OCI-LY7 (cell line): ENCODE data around the gene LDLRAD4. TPM values are rescaled to one million over a fixed set of nuclear protein-coding genes. Genes with fewer than 3 reads are reported as not detected.

ENCODE experiments used
- BruUV-seq: library from RNA; stranded (reverse); fragments of 400-500 nt; replicated peaks from 2 replicates; lab custom pipeline; 2021; lab: Mats Ljungman, UMichigan
- CTCF ChIA-PET: fragments of 300-600 bp; sonication (Branson Sonifier 250); formaldehyde crosslinking; loops from one replicate; lab custom pipeline; 2022; ENCODE audit warnings: antibody characterized with exemption; ENCODE audit not compliant: unreplicated experiment; lab: Charles Lee
- POLR2A ChIA-PET: fragments of 300-600 bp; sonication (Branson Sonifier 250); formaldehyde crosslinking; loops from one replicate; lab custom pipeline; 2022; ENCODE audit warnings: antibody characterized with exemption; lab: Charles Lee
- DNase-seq: peaks from one replicate; pipeline ENCODE4 v3.0.0-alpha.2; 2015; ENCODE audit warnings: low spot score
- H2AFZ ChIP-seq: fragments of 200-600 bp; sonication (generic), shearing (Covaris generic); 2 replicates; pipeline ENCODE4 v1.6.1; 2014; ENCODE audit warnings: mild to moderate bottlenecking, antibody characterized with exemption, low read length, moderate library complexity
- H3K27ac ChIP-seq: fragments of 200-600 bp; sonication (generic); 2 replicates; pipeline ENCODE4 v1.5.1; 2014; ENCODE audit warnings: mixed run types, low read depth, mild to moderate bottlenecking, moderate library complexity, low read length, inconsistent platforms; ENCODE audit not compliant: poor library complexity, severe bottlenecking
- H3K36me3 ChIP-seq: fragments of 200-600 bp; sonication (generic); 2 replicates; pipeline ENCODE4 v1.6.1; 2014; ENCODE audit warnings: mild to moderate bottlenecking, antibody characterized with exemption, low read length, moderate library complexity, mixed read lengths; ENCODE audit not compliant: insufficient read depth
- H3K4me1 ChIP-seq: fragments of 200-600 bp; sonication (generic); 2 replicates; pipeline ENCODE4 v1.5.1; 2014; ENCODE audit warnings: mild to moderate bottlenecking, low read length; ENCODE audit not compliant: insufficient read depth, poor library complexity, severe bottlenecking
- H3K4me2 ChIP-seq: fragments of 200-600 bp; sonication (generic); 2 replicates; pipeline ENCODE4 v1.6.1; 2014; ENCODE audit warnings: mild to moderate bottlenecking, low read length
- H3K4me3 ChIP-seq: fragments of 200-600 bp; sonication (generic); 2 replicates; pipeline ENCODE4 v1.5.1; 2014; ENCODE audit warnings: mild to moderate bottlenecking, low read depth, low read length; ENCODE audit not compliant: poor library complexity, severe bottlenecking
- H3K79me2 ChIP-seq: fragments of 200-600 bp; sonication (generic); 2 replicates; pipeline ENCODE4 v1.6.1; 2016; ENCODE audit warnings: low read depth, mild to moderate bottlenecking, low read length, moderate library complexity, mixed read lengths; ENCODE audit not compliant: insufficient read depth
- H3K9me2 ChIP-seq: fragments of 200-600 bp; sonication (generic); 2 replicates; pipeline ENCODE4 v1.6.1; 2016; ENCODE audit warnings: mild to moderate bottlenecking, low read length, mixed read lengths; ENCODE audit not compliant: insufficient read depth
- H3K9me3 ChIP-seq: fragments of 200-600 bp; sonication (generic); 2 replicates; pipeline ENCODE4 v1.6.1; 2014; ENCODE audit warnings: mild to moderate bottlenecking, mixed run types, low read length, mixed read lengths
- H4K20me1 ChIP-seq: fragments of 200-600 bp; sonication (generic); 2 replicates; pipeline ENCODE4 v1.6.1; 2014; ENCODE audit warnings: mild to moderate bottlenecking, antibody characterized with exemption, low read length, moderate library complexity, mixed read lengths; ENCODE audit not compliant: insufficient read depth
- CTCF ChIP-seq: fragments of 200-600 bp; sonication (generic); conservative IDR thresholded peaks from 2 replicates; pipeline ENCODE4 v1.5.1; 2014; ENCODE audit warnings: mild to moderate bottlenecking, antibody characterized with exemption, low read length, moderate library complexity, mixed read lengths
- EZH2phosphoT487 ChIP-seq: fragments of 200-600 bp; sonication (generic); IDR thresholded peaks from 2 replicates; pipeline ENCODE4 v1.6.1; 2018; ENCODE audit warnings: low read depth, borderline replicate concordance, mild to moderate bottlenecking, mixed run types, antibody characterized with exemption, low read length, moderate library complexity, mixed read lengths
- intact Hi-C: fragments of 100-400 bp; cut with micrococcal nuclease; formaldehyde crosslinking; loops from one replicate; pipeline ENCODE4 v1.10.0; 2022; ENCODE audit not compliant: unreplicated experiment
- total RNA-seq, 2 experiments: library from RNA; depleted of rRNA in 1 of 2; stranded (reverse); fragments of >200 nt in 1 of 2; shearing (Covaris generic) in 1 of 2; gene quantifications; 2 replicates each; pipeline ENCODE4 v1.2.3, GENCODE V29; 2014 to 2022

Gene LDLRAD4
- total RNA-seq, 2 experiments from 2014 or later = 26.2 to 43.8 TPM

DNA sequence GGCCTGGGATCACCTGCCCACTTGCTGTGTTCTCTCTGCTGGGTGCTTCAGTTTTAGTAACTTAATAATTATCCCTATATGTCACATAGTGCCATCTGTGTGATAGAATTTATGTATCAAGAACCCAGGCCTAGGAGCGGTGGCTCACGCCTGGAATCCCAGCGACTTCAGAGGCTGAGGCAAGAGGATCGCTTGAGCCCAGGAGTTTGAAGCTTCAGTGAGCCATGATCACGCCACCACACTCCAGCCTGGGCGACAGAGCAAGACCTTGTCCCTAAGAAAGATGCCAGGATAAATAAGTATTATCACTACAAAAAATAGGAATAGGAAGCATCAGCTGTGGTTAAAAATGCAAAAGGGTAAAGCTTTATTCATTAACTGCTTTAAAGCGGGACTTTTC lies 267.0 kb downstream of the LDLRAD4 start:
- H3K36me3 ChIP-seq = no peaks in the 10 kb centered on the region
- H2AFZ ChIP-seq = no peak overlapping the region
- no peak for DNase-seq
- TF ChIP-seq EZH2phosphoT487 (no peak), CTCF (no peak)
- POLR2A ChIA-PET = interaction anchor here (0.6 kb wide), 1 partner anchor 408 kb away, joined by 3 read pairs; no protein-coding TSS in a partner anchor
- no peak overlapping the region for H3K4me3 ChIP-seq
- no peaks in the 10 kb centered on the region for H3K9me3 ChIP-seq
- intact Hi-C loops = no loop called here
- no peaks in the 10 kb centered on the region for H3K79me2 ChIP-seq
- CTCF ChIA-PET = no interaction called here
- H3K4me2 ChIP-seq = no peak overlapping the region
- H3K4me1 ChIP-seq = no peaks in the 10 kb centered on the region
- H3K27ac ChIP-seq = no peak overlapping the region
- no peaks in the 10 kb centered on the region; the same call in 1 of the 2 replicates for H4K20me1 ChIP-seq
- H3K9me2 ChIP-seq = no peaks in the 10 kb centered on the region
- BruUV-seq = no TSS peak

DNA sequence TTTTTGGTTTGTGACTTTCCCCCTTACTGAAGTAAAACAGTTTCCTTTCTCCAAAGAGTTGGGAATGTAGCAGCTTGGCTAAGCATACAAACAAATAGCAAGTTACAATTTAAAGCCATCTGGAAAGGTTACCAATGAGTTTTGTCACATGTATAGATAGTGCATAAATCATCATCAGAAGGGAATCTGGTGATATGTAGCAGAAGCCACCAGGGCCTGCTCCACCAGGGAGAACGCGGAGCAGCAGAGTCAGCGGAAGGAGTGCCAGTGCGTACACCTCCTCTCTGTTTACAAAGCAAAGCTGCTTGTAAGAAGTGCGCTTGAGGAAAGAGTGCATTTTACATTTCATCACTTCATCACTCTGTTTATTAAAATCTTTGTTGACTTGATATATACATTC lies 267.7 kb downstream of the LDLRAD4 start:
- no peaks in the 10 kb centered on the region for H3K9me2 ChIP-seq
- H3K4me2 ChIP-seq = no peak overlapping the region
- no peaks in the 10 kb centered on the region for H3K9me3 ChIP-seq
- TF ChIP-seq CTCF (no peak), EZH2phosphoT487 (no peak)
- no TSS peak for BruUV-seq
- no peak for DNase-seq
- intact Hi-C loops = no loop called here
- H3K4me1 ChIP-seq = no peaks in the 10 kb centered on the region
- H3K79me2 ChIP-seq = no peaks in the 10 kb centered on the region
- no peak overlapping the region for H2AFZ ChIP-seq
- H4K20me1 ChIP-seq = no peaks in the 10 kb centered on the region; the same call in 1 of the 2 replicates
- POLR2A ChIA-PET = interaction anchor here (0.6 kb wide), 2 partner anchors 24 to 407 kb away, joined by 3 to 7 read pairs; no protein-coding TSS in a partner anchor
- H3K27ac ChIP-seq = no peak overlapping the region
- no peaks in the 10 kb centered on the region for H3K36me3 ChIP-seq
- H3K4me3 ChIP-seq = no peak overlapping the region
- CTCF ChIA-PET = no interaction called here

GRCh38 chr18:13486686-13487085 lies 268.1 kb downstream of the LDLRAD4 start:
- H2AFZ ChIP-seq = no peak overlapping the region
- POLR2A ChIA-PET = interaction anchor here (0.6 kb wide), 1 partner anchor 23 kb away, joined by 7 read pairs; no protein-coding TSS in a partner anchor
- TF ChIP-seq CTCF = no peak
- no peak for TF ChIP-seq EZH2phosphoT487
- H3K9me3 ChIP-seq = no peaks in the 10 kb centered on the region
- BruUV-seq = no TSS peak
- no peaks in the 10 kb centered on the region for H3K36me3 ChIP-seq
- CTCF ChIA-PET = no interaction called here
- H3K27ac ChIP-seq = no peak overlapping the region
- H3K4me2 ChIP-seq = no peak overlapping the region
- no peak overlapping the region for H3K4me3 ChIP-seq
- H3K9me2 ChIP-seq = no peaks in the 10 kb centered on the region
- H3K79me2 ChIP-seq = no peaks in the 10 kb centered on the region
- H4K20me1 ChIP-seq = no peaks in the 10 kb centered on the region; the same call in 1 of the 2 replicates
- DNase-seq = no peak
- intact Hi-C loops = no loop called here
- H3K4me1 ChIP-seq = no peaks in the 10 kb centered on the region
